ENCODE data around the gene AARS2. TPM values are rescaled to one million over a fixed set of nuclear protein-coding genes. Genes with fewer than 3 reads are reported as not detected.

AARS2 gene
- polyA plus RNA-seq, 2 of the 4 experiments (the other 2 are of a cell fraction) = 4.3 to 6.2 TPM

DNA sequence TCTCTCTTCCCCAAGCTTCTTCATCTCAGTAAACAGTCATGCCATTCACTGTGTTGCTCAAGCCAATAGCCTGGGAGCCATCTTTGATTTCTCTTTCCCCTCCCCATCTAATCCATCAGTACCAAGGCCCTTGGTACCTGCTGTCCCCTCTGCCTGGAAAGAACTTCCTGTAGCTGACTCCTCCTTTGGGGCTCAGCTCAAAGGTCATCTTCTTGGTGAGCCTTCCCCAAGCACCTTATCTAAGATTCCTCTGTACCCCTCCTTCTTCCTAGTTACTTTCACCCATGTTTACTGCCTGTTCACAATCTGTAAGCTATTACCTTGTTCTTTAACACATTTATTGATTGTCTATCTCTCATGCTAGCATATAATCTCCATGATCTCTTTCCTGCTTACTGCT is 3.5 kb downstream of the AARS2 start:
- TF ChIP-seq KDM1A (IDR thresholded peaks at IDR 0.05; ENCODE audit: low read depth) (no peak), SREBF2 (IDR thresholded peaks at IDR 0.05) (no peak)
- no peak overlapping the region for H3K4me3 ChIP-seq
- DNase-seq (ENCODE audit: low read depth in 1 of 2, low spot score in 1 of 2) = no peak
- ChIA-PET POLR2A (no interaction called here), CTCF (interaction anchor here (0.9 to 1.0 kb wide), 2 partner anchors 42 to 166 kb away, joined by 3 to 4 read pairs; no protein-coding TSS in a partner anchor)
- no peak overlapping the region for H3K4me2 ChIP-seq
- FAIRE-seq = no peak
- ATAC-seq = no peak
- peaks cover 7% of the 10 kb centered on the region; the same call in 2 of the 3 replicates for H3K4me1 ChIP-seq
- H3K9me3 ChIP-seq = no peaks in the 10 kb centered on the region
- H3K27ac ChIP-seq = no peak overlapping the region

DNA sequence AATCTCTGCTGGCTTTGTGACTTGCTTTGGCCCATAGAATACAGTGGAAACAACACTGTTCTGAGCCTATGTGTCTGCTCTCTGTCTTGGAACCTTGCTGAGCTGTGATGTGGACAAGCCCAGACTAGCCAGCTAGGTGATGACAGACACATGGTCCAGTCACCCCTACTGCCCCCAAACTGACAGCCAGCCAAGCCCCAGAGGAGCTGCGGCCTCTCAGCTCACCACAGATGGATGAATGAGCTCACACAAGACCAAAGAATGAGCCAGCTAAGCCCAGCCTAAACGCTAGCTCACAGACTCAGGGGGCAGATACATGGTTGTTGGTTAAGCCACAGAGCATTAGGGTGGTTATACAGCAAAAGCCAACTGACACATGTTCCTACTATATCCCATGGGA is 4.1 kb downstream of the AARS2 start:
- ATAC-seq (no peak), DNase-seq (ENCODE audit: low read depth in 1 of 2, low spot score in 1 of 2) (no peak), FAIRE-seq (no peak)
- H3K4me3 ChIP-seq = no peak overlapping the region
- H3K27ac ChIP-seq = no peak overlapping the region
- 95% methylated on average over 2 of the region's 2 CpGs for WGBS (ENCODE audit: missing lambda C conversion rate)
- H3K4me2 ChIP-seq = no peak overlapping the region
- POLR2A ChIA-PET = interaction anchor here (0.7 kb wide), 1 partner anchor 10 kb away, joined by 3 read pairs; no protein-coding TSS in a partner anchor
- TF ChIP-seq TFCP2L1 (CRISPR knock-in tag; IDR thresholded peaks at IDR 0.05) = no peak
- TF ChIP-seq RCOR1 (IDR thresholded peaks at IDR 0.05; ENCODE audit: low read depth, low read length) = no peak
- TF ChIP-seq, protein P1, sequence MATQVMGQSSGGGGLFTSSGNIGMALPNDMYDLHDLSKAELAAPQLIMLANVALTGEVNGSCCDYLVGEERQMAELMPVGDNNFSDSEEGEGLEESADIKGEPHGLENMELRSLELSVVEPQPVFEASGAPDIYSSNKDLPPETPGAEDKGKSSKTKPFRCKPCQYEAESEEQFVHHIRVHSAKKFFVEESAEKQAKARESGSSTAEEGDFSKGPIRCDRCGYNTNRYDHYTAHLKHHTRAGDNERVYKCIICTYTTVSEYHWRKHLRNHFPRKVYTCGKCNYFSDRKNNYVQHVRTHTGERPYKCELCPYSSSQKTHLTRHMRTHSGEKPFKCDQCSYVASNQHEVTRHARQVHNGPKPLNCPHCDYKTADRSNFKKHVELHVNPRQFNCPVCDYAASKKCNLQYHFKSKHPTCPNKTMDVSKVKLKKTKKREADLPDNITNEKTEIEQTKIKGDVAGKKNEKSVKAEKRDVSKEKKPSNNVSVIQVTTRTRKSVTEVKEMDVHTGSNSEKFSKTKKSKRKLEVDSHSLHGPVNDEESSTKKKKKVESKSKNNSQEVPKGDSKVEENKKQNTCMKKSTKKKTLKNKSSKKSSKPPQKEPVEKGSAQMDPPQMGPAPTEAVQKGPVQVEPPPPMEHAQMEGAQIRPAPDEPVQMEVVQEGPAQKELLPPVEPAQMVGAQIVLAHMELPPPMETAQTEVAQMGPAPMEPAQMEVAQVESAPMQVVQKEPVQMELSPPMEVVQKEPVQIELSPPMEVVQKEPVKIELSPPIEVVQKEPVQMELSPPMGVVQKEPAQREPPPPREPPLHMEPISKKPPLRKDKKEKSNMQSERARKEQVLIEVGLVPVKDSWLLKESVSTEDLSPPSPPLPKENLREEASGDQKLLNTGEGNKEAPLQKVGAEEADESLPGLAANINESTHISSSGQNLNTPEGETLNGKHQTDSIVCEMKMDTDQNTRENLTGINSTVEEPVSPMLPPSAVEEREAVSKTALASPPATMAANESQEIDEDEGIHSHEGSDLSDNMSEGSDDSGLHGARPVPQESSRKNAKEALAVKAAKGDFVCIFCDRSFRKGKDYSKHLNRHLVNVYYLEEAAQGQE (IDR thresholded peaks at IDR 0.05) = no peak
- TF ChIP-seq JUN (IDR thresholded peaks at IDR 0.05) = no peak
- TF ChIP-seq PHF8 (IDR thresholded peaks at IDR 0.05; ENCODE audit: borderline replicate concordance, low read depth) = no peak
- no peak for TF ChIP-seq EHF (CRISPR knock-in tag; IDR thresholded peaks at IDR 0.05)
- TF ChIP-seq FOSB (CRISPR knock-in tag; IDR thresholded peaks at IDR 0.05) = no peak
- no peak for TF ChIP-seq CHD2 (IDR thresholded peaks at IDR 0.05; ENCODE audit: low read length, partially characterized antibody)
- TF ChIP-seq RARB (CRISPR knock-in tag; IDR thresholded peaks at IDR 0.05) = no peak
- TF ChIP-seq, protein P2, sequence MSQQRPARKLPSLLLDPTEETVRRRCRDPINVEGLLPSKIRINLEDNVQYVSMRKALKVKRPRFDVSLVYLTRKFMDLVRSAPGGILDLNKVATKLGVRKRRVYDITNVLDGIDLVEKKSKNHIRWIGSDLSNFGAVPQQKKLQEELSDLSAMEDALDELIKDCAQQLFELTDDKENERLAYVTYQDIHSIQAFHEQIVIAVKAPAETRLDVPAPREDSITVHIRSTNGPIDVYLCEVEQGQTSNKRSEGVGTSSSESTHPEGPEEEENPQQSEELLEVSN (IDR thresholded peaks at IDR 0.05; ENCODE audit: borderline replicate concordance, low read depth) = no peak
- no peak for TF ChIP-seq HOXB5 (CRISPR knock-in tag; IDR thresholded peaks at IDR 0.05)
- TF ChIP-seq CBX8 (IDR thresholded peaks at IDR 0.05) = no peak
- TF ChIP-seq MAZ (IDR thresholded peaks at IDR 0.05; ENCODE audit: borderline replicate concordance, low read depth, low read length) = no peak
- CTCF ChIA-PET = interaction anchor here (0.9 to 1.0 kb wide), 3 partner anchors 25 to 166 kb away, joined by 3 to 4 read pairs (median 4); no protein-coding TSS in a partner anchor
- H3K4me1 ChIP-seq = peaks cover 7% of the 10 kb centered on the region; the same call in 2 of the 3 replicates
- no peaks in the 10 kb centered on the region for H3K9me3 ChIP-seq

DNA sequence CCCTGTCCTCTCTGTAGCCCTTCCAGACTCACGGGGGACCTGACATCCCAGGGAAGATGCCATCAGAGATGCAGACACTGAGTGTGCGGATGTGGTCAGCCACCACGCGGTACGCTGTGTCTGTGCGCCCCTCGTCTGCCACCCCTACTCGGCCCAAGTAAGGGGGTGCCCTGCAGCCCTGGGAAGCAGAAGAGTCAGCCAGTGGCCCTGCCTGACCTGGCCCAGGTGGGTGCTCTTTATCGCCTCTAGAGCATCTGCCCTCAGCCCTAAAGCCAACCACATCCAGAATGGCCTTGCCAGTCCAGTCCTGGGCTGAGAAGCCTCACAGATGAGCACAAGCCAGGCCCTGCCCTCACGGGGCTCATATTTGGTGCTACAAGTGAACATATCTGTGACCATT is 5.9 kb downstream of the AARS2 start:
- CTCF ChIA-PET = interaction anchor here (1.0 to 3.2 kb wide), 3 partner anchors 11 to 40 kb away, joined by 3 to 23 read pairs (median 3); no protein-coding TSS in a partner anchor

More for the DNA sequence above, 5.9 kb downstream of the AARS2 start:
- H3K9me3 ChIP-seq = no peaks in the 10 kb centered on the region
- no peak overlapping the region for H3K4me2 ChIP-seq
- POLR2A ChIA-PET = no interaction called here
- H3K27ac ChIP-seq = no peak overlapping the region
- no peak overlapping the region for H3K4me3 ChIP-seq
- no peak for TF ChIP-seq MAZ (IDR thresholded peaks at IDR 0.05; ENCODE audit: borderline replicate concordance, low read depth, low read length)
- no peak for TF ChIP-seq POLR2AphosphoS2 (conservative IDR thresholded peaks at IDR 0.05; ENCODE audit: low read length)
- no peak for TF ChIP-seq SREBF2 (IDR thresholded peaks at IDR 0.05)
- TF ChIP-seq FOSL2 (IDR thresholded peaks at IDR 0.05) = no peak
- no peak for TF ChIP-seq FOSL2 (CRISPR knock-in tag; IDR thresholded peaks at IDR 0.05)
- TF ChIP-seq BHLHE40 (IDR thresholded peaks at IDR 0.05; ENCODE audit: low read depth, low read length) = no peak
- no peak for TF ChIP-seq PHF8 (IDR thresholded peaks at IDR 0.05; ENCODE audit: borderline replicate concordance, low read depth)
- TF ChIP-seq ZSCAN20 (CRISPR knock-in tag; IDR thresholded peaks at IDR 0.05) = no peak
- TF ChIP-seq ZC3H11A (IDR thresholded peaks at IDR 0.05) = no peak
- TF ChIP-seq, protein P3, sequence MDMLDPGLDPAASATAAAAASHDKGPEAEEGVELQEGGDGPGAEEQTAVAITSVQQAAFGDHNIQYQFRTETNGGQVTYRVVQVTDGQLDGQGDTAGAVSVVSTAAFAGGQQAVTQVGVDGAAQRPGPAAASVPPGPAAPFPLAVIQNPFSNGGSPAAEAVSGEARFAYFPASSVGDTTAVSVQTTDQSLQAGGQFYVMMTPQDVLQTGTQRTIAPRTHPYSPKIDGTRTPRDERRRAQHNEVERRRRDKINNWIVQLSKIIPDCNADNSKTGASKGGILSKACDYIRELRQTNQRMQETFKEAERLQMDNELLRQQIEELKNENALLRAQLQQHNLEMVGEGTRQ (IDR thresholded peaks at IDR 0.05) = no peak
- TF ChIP-seq, protein P4, sequence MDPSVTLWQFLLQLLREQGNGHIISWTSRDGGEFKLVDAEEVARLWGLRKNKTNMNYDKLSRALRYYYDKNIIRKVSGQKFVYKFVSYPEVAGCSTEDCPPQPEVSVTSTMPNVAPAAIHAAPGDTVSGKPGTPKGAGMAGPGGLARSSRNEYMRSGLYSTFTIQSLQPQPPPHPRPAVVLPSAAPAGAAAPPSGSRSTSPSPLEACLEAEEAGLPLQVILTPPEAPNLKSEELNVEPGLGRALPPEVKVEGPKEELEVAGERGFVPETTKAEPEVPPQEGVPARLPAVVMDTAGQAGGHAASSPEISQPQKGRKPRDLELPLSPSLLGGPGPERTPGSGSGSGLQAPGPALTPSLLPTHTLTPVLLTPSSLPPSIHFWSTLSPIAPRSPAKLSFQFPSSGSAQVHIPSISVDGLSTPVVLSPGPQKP (IDR thresholded peaks at IDR 0.05; ENCODE audit: low read depth, low read length) = no peak
- TF ChIP-seq, protein P5, sequence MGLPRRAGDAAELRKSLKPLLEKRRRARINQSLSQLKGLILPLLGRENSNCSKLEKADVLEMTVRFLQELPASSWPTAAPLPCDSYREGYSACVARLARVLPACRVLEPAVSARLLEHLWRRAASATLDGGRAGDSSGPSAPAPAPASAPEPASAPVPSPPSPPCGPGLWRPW (IDR thresholded peaks at IDR 0.05) = no peak
- WGBS (ENCODE audit: missing lambda C conversion rate) = 93% methylated on average over 3 of the region's 10 CpGs
- no peak for ATAC-seq
- DNase-seq (ENCODE audit: low read depth in 1 of 2, low spot score in 1 of 2) = no peak
- H3K4me1 ChIP-seq = peaks cover 4% of the 10 kb centered on the region; the same call in 2 of the 3 replicates
- no peak for FAIRE-seq
